HUES64 (cell line): ENCODE data around the gene FGG.

Experiments
- H3K27ac ChIP-seq: 2 replicates; pipeline ENCODE4 v1.7.0; 2013; ENCODE audit warnings: low read depth, low read length, inconsistent platforms
- H3K27me3 ChIP-seq: 2 replicates; pipeline ENCODE4 v1.6.1; 2013; ENCODE audit warnings: mild to moderate bottlenecking, low read length; ENCODE audit not compliant: insufficient read depth
- H3K36me3 ChIP-seq: 2 replicates; pipeline ENCODE4 v1.6.1; 2013; ENCODE audit warnings: mild to moderate bottlenecking, low read length; ENCODE audit not compliant: insufficient read depth
- H3K4me1 ChIP-seq: 2 replicates; pipeline ENCODE4 v1.6.1; 2013; ENCODE audit warnings: mild to moderate bottlenecking, low read length, moderate library complexity; ENCODE audit not compliant: insufficient read depth
- H3K4me3 ChIP-seq: 2 replicates; pipeline ENCODE4 v1.5.1; 2013; ENCODE audit warnings: mild to moderate bottlenecking, low read length, moderate library complexity
- H3K9ac ChIP-seq: 2 replicates; pipeline ENCODE4 v1.6.1; 2013; ENCODE audit warnings: mild to moderate bottlenecking, low read depth, low read length
- H3K9me3 ChIP-seq: 2 replicates; pipeline ENCODE4 v1.6.1; 2013; ENCODE audit warnings: low read depth, low read length; ENCODE audit not compliant: insufficient read depth
- WGBS: fragments of 150-250, 120-280 bp; methylation state at CpG from one replicate; pipeline ENCODE4 v1.1.7; 2013; ENCODE audit warnings: missing lambda C conversion rate; 5-methylcytosine and 5-hydroxymethylcytosine counted together

FGG gene

DNA sequence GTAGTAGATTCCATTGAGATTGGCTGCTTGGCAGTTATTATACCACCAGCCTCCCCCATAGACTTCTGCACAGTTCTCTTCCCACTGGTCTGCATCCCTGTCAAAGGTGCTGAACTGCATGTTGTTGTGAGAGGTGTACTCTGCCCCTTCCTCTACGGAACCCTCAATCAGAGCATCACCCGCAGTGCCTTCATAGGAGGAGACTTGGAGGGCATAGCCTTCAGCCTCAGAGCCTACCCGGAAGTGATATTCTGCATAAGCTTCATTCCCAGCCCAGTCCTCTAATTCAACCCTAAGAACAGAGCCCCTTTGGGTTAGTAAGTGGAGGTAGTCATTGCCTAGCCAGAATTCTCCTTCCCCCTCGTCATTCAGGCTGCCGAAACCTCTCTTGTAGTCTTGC lies 28.2 kb downstream of the FGG start:
- H3K9ac ChIP-seq: no peak overlapping the region
- H3K27me3 ChIP-seq: no peaks in the 10 kb centered on the region
- WGBS: 93% methylated on average over 5 of the region's 5 CpGs
- no peak overlapping the region for H3K27ac ChIP-seq
- no peaks in the 10 kb centered on the region for H3K9me3 ChIP-seq
- no peak overlapping the region for H3K4me3 ChIP-seq
- no peaks in the 10 kb centered on the region for H3K4me1 ChIP-seq
- H3K36me3 ChIP-seq: no peaks in the 10 kb centered on the region

GRCh38 chr4:154583677-154584076 lies 28.8 kb downstream of the FGG start:
- Histone ChIP-seq H3K36me3 (no peaks in the 10 kb centered on the region), H3K9ac (no peak overlapping the region), H3K27ac (no peak overlapping the region), H3K4me3 (no peak overlapping the region), H3K4me1 (no peaks in the 10 kb centered on the region), H3K27me3 (no peaks in the 10 kb centered on the region), H3K9me3 (no peaks in the 10 kb centered on the region)

GRCh38 chr4:154583230-154583629 lies 29.2 kb downstream of the FGG start:
- Histone ChIP-seq H3K27me3 (no peaks in the 10 kb centered on the region), H3K9me3 (no peaks in the 10 kb centered on the region), H3K9ac (no peak overlapping the region), H3K27ac (no peak overlapping the region), H3K36me3 (no peaks in the 10 kb centered on the region), H3K4me3 (no peak overlapping the region), H3K4me1 (no peaks in the 10 kb centered on the region)
- 85% methylated on average over 1 of the region's 3 CpGs for WGBS

DNA sequence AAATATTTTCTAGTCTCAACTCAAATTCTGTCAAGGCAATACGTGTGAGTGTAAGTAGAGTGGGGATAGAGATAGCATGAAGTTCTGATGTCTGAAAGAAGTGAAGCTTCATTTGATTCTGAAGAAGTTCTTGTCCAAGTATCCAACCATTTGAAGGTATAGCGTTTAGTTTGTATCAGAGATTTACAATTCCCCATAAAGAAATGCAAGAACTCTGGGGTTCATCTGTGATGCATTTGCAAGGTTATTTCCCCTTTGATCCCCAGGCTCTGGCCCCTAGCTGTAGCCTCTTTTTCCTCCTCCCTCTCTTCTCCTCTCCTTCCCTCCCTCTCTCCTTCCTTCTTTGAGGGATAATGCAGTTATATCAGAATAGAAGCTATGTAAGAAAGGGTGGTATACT lies 29.7 kb downstream of the FGG start:
- no peak overlapping the region for H3K9ac ChIP-seq
- H3K27ac ChIP-seq: no peak overlapping the region
- H3K4me1 ChIP-seq: no peaks in the 10 kb centered on the region
- WGBS: 63% methylated on average over 2 of the region's 2 CpGs
- H3K27me3 ChIP-seq: no peaks in the 10 kb centered on the region
- no peaks in the 10 kb centered on the region for H3K9me3 ChIP-seq
- no peak overlapping the region for H3K4me3 ChIP-seq
- H3K36me3 ChIP-seq: no peaks in the 10 kb centered on the region

GRCh38 chr4:154579927-154580326 lies 32.5 kb downstream of the FGG start:
- Histone ChIP-seq H3K27me3 (no peaks in the 10 kb centered on the region), H3K4me1 (no peaks in the 10 kb centered on the region), H3K27ac (no peak overlapping the region)

DNA sequence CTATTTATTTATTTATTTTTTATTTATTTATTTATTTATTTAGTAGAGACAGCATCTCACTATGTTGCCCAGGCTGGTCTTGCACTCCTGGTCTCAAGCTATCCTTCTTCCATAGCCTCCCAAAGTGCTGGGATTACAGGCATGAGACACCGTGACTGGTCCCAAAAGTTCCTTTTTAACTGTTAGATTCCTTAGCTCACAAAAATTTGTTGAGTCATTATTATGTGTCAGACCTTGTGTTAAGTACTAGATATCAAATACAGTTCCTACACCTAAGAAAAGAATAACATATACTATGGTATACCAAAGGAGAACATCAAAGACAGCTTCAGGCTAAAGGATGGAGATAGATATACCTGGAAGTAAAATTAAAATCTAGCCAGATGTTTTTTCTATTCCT lies 33.5 kb downstream of the FGG start:
- Histone ChIP-seq H3K4me1 (no peaks in the 10 kb centered on the region), H3K4me3 (no peak overlapping the region), H3K27me3 (no peaks in the 10 kb centered on the region), H3K9ac (no peak overlapping the region), H3K27ac (no peak overlapping the region), H3K9me3 (no peaks in the 10 kb centered on the region), H3K36me3 (no peaks in the 10 kb centered on the region)
- WGBS: 100% methylated on average over 1 of the region's 1 CpG

More at GRCh38 chr4:154579927-154580326, 32.5 kb downstream of the FGG start:
- Histone ChIP-seq H3K4me3 (no peak overlapping the region), H3K9me3 (no peaks in the 10 kb centered on the region), H3K9ac (no peak overlapping the region), H3K36me3 (no peaks in the 10 kb centered on the region)

DNA sequence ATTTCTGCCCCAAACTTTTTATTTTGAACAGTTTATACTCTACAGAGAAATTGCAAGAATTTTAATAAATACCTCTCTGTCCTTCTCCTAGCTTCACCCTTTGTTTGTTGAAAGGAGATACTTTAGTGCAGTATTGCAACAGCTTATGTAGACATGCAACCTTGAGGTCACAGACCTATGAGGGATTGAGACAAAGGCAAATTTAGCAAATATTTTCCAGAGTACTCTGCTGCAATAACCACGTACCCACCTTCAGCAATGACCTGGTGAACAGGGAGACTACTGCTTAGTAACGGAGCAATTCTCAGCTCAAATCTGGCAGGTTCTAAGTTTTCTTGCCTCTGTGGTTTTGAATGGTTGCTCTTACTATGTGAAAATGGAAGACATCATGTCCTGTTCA lies 35.1 kb downstream of the FGG start:
- H3K4me1 ChIP-seq: no peaks in the 10 kb centered on the region
- no peak overlapping the region for H3K9ac ChIP-seq
- WGBS: 99% methylated on average over 2 of the region's 2 CpGs
- no peaks in the 10 kb centered on the region for H3K27me3 ChIP-seq
- no peaks in the 10 kb centered on the region for H3K9me3 ChIP-seq
- no peaks in the 10 kb centered on the region for H3K36me3 ChIP-seq
- H3K27ac ChIP-seq: no peak overlapping the region
- H3K4me3 ChIP-seq: no peak overlapping the region

DNA sequence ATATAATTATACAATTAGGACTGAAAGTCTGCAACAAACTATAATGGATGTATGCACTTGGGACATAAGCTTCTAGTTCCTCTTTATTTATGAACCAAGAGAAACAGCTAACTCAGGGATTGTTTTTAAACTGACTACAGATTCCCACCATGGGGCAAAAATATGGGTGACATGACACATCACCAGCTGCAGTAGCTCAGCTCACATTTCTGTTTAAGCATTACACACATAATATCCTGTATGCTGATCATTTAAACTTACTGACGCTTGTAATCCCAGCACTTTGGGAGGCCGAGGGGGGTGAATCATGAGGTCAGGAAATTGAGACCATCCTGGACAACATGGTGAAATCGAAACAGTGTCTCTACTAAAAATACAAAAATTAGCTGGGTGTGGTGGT lies 38.1 kb downstream of the FGG start:
- Histone ChIP-seq H3K4me3 (no peak overlapping the region), H3K4me1 (no peaks in the 10 kb centered on the region), H3K27me3 (no peaks in the 10 kb centered on the region), H3K36me3 (no peaks in the 10 kb centered on the region), H3K9ac (no peak overlapping the region), H3K27ac (no peak overlapping the region), H3K9me3 (no peaks in the 10 kb centered on the region)
- 94% methylated on average over 3 of the region's 3 CpGs for WGBS

GRCh38 chr4:154573190-154573870 lies 39.1 kb downstream of the FGG start:
- H3K36me3 ChIP-seq: no peaks in the 10 kb centered on the region
- no peak overlapping the region for H3K4me3 ChIP-seq
- no peaks in the 10 kb centered on the region for H3K27me3 ChIP-seq
- H3K4me1 ChIP-seq: no peaks in the 10 kb centered on the region
- WGBS: 86% methylated on average over 5 of the region's 5 CpGs
- H3K9me3 ChIP-seq: no peaks in the 10 kb centered on the region
- no peak overlapping the region for H3K27ac ChIP-seq
- no peak overlapping the region for H3K9ac ChIP-seq

DNA sequence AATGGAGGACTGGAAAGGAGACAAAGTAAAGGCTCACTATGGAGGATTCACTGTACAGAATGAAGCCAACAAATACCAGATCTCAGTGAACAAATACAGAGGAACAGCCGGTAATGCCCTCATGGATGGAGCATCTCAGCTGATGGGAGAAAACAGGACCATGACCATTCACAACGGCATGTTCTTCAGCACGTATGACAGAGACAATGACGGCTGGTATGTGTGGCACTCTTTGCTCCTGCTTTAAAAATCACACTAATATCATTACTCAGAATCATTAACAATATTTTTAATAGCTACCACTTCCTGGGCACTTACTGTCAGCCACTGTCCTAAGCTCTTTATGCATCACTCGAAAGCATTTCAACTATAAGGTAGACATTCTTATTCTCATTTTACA lies 42.9 kb downstream of the FGG start:
- Histone ChIP-seq H3K9ac (no peak overlapping the region), H3K27me3 (no peaks in the 10 kb centered on the region), H3K27ac (no peak overlapping the region), H3K9me3 (no peaks in the 10 kb centered on the region), H3K36me3 (no peaks in the 10 kb centered on the region), H3K4me1 (no peaks in the 10 kb centered on the region), H3K4me3 (no peak overlapping the region)
- 94% methylated on average over 5 of the region's 5 CpGs for WGBS

DNA sequence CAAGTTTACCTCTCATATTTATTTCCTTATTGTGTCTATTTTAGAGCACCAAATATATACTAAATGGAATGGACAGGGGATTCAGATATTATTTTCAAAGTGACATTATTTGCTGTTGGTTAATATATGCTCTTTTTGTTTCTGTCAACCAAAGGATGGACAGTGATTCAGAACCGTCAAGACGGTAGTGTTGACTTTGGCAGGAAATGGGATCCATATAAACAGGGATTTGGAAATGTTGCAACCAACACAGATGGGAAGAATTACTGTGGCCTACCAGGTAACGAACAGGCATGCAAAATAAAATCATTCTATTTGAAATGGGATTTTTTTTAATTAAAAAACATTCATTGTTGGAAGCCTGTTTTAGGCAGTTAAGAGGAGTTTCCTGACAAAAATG lies 43.4 kb downstream of the FGG start:
- Histone ChIP-seq H3K4me3 (no peak overlapping the region), H3K27me3 (no peaks in the 10 kb centered on the region), H3K9me3 (no peaks in the 10 kb centered on the region), H3K36me3 (no peaks in the 10 kb centered on the region), H3K27ac (no peak overlapping the region), H3K4me1 (no peaks in the 10 kb centered on the region), H3K9ac (no peak overlapping the region)
- WGBS: 92% methylated on average over 3 of the region's 3 CpGs

DNA sequence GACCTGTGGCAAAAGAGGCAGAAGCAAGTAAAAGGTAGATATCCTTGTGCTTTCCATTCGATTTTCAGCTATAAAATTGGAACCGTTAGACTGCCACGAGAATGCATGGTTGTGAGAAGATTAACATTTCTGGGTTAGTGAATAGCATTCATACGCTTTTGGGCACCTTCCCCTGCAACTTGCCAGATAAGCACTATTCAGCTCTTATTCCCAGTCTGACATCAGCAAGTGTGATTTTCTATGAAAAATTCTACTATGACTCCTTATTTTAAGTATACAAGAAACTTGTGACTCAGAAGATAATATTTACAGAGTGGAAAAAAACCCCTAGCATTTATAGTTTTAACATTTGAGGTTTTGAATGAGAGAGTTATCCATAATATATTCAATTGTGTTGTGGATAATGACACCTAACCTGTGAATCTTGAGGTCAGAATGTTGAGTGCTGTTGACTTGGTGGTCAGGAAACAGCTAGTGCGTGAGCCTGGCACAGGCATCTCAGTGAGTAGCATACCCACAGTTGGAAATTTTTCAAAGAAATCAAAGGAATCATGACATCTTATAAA lies 45.7 kb downstream of the FGG start:
- 89% methylated on average over 5 of the region's 5 CpGs for WGBS
- Histone ChIP-seq H3K4me3 (no peak overlapping the region), H3K9ac (no peak overlapping the region), H3K27me3 (no peaks in the 10 kb centered on the region), H3K27ac (no peak overlapping the region), H3K9me3 (no peaks in the 10 kb centered on the region), H3K36me3 (no peaks in the 10 kb centered on the region), H3K4me1 (no peaks in the 10 kb centered on the region)
